Tibial nerve (tissue), 4 donors: Measurements from ENCODE around the gene BLOC1S3. TPM values are rescaled to one million over a fixed set of nuclear protein-coding genes. Genes with fewer than 3 reads are reported as not detected.
A peak's percentile ranks its signal among the peaks of the same experiment; 100 is the strongest.

Experiments used
- DNase-seq, 2 donors: peaks; one replicate each; pipeline ENCODE4 v3.0.0-alpha.2; 2019; ENCODE audit warnings: low spot score in 2 of 2
- H3K27ac ChIP-seq, 4 donors: fragments of 200-600 bp; sonication (generic) in 3 of 4; one replicate each; pipeline ENCODE4 v1.5.1; 2017 to 2019; ENCODE audit warnings: mild to moderate bottlenecking in 1 of 4
- H3K27me3 ChIP-seq, 2 donors: fragments of 200-600 bp; sonication (generic) in 1 of 2; one replicate each; pipeline versions ENCODE4 v1.5.1 to v1.6.0; 2017 to 2019
- H3K36me3 ChIP-seq, 3 donors: fragments of 200-600 bp; sonication (generic); one replicate each; pipeline ENCODE4 v1.5.1; 2018 to 2019
- H3K4me1 ChIP-seq, 4 donors: fragments of 200-600 bp; sonication (generic) in 3 of 4; one replicate each; pipeline ENCODE4 v1.5.1; 2017 to 2019
- H3K4me3 ChIP-seq, 4 donors: fragments of 200-600 bp; sonication (generic) in 3 of 4; one replicate each; pipeline ENCODE4 v1.5.1; 2017 to 2019; ENCODE audit warnings: mild to moderate bottlenecking in 1 of 4, moderate library complexity in 1 of 4
- H3K9me3 ChIP-seq, 4 donors: fragments of 200-600 bp; sonication (generic) in 3 of 4; one replicate each; pipeline ENCODE4 v1.5.1; 2017 to 2019
- EP300 ChIP-seq, 2 donors: sonication (generic); formaldehyde crosslinking; IDR thresholded peaks; one replicate each; pipeline ENCODE4 v1.6.1; 2017; ENCODE audit warnings: antibody characterized with exemption in 2 of 2, mild to moderate bottlenecking in 1 of 2
- POLR2A ChIP-seq, 2 donors: fragments of 450-650 bp; IDR thresholded peaks; one replicate each; pipeline ENCODE4 v1.6.1; 2017; ENCODE audit warnings: antibody characterized with exemption in 2 of 2, mild to moderate bottlenecking in 2 of 2, moderate library complexity in 2 of 2
- WGBS, 2 donors: methylation state at CpG; one replicate each; pipeline ENCODE4 v1.1.5; 2018; 5-methylcytosine and 5-hydroxymethylcytosine counted together
- total RNA-seq, 4 donors: library from RNA; depleted of rRNA; stranded (reverse); fragments of >200 nt; gene quantifications; one replicate each; pipeline ENCODE4 v1.1.0, GENCODE V29; 2016
- TF ChIP-seq, protein P1 (sequence below), 5 experiments: fragments of 200-600 bp in 3 of 5; fragments of 450-650 bp in 2 of 5; sonication (generic) in 3 of 5; IDR thresholded peaks; one replicate each; pipeline ENCODE4 v1.5.1; 2016 to 2019; ENCODE audit warnings: antibody characterized with exemption in 5 of 5, mild to moderate bottlenecking in 3 of 5, moderate library complexity in 2 of 5

BLOC1S3 gene
- total RNA-seq, 4 donors from 2014 or later = 12.0 to 42.0 (median 23.7) TPM

DNA sequence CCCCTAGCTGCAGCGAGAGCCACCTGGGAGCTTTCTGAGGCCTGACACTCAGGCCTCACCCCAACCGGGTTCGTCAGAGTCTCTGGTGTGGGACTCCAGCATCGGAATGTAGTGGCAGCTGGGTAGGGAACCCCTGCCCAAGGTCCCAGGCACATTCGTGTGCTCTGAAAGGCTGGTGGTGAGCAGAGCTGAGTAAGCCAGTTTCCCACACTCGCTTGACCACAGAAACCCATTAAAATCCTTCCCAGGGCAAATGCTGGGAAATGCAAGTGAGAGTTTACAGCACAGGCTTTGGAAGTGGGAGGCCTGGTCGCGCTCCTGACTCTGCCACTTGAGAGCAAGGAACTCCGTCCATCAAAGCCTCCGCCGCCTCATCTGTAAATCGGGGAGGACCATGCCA lies 4.8 kb upstream of the BLOC1S3 start:
- Histone ChIP-seq H3K36me3 (no peaks in the 10 kb centered on the region), H3K9me3 (no peaks in the 10 kb centered on the region), H3K27me3 (no peaks in the 10 kb centered on the region), H3K27ac (no peak overlapping the region), H3K4me3 (no peak overlapping the region), H3K4me1 (peaks cover 0 to 29% (median 4%) of the 10 kb centered on the region in 4 donors)
- WGBS, 2 donors = 80 to 81% methylated on average over 12 of the region's 12 CpGs
- TF ChIP-seq POLR2A (IDR thresholded peaks at IDR 0.05) = no peak
- TF ChIP-seq, protein P1, sequence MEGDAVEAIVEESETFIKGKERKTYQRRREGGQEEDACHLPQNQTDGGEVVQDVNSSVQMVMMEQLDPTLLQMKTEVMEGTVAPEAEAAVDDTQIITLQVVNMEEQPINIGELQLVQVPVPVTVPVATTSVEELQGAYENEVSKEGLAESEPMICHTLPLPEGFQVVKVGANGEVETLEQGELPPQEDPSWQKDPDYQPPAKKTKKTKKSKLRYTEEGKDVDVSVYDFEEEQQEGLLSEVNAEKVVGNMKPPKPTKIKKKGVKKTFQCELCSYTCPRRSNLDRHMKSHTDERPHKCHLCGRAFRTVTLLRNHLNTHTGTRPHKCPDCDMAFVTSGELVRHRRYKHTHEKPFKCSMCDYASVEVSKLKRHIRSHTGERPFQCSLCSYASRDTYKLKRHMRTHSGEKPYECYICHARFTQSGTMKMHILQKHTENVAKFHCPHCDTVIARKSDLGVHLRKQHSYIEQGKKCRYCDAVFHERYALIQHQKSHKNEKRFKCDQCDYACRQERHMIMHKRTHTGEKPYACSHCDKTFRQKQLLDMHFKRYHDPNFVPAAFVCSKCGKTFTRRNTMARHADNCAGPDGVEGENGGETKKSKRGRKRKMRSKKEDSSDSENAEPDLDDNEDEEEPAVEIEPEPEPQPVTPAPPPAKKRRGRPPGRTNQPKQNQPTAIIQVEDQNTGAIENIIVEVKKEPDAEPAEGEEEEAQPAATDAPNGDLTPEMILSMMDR (IDR thresholded peaks at IDR 0.05) = no peak
- TF ChIP-seq EP300 (IDR thresholded peaks at IDR 0.05) = no peak
- no peak for DNase-seq

DNA sequence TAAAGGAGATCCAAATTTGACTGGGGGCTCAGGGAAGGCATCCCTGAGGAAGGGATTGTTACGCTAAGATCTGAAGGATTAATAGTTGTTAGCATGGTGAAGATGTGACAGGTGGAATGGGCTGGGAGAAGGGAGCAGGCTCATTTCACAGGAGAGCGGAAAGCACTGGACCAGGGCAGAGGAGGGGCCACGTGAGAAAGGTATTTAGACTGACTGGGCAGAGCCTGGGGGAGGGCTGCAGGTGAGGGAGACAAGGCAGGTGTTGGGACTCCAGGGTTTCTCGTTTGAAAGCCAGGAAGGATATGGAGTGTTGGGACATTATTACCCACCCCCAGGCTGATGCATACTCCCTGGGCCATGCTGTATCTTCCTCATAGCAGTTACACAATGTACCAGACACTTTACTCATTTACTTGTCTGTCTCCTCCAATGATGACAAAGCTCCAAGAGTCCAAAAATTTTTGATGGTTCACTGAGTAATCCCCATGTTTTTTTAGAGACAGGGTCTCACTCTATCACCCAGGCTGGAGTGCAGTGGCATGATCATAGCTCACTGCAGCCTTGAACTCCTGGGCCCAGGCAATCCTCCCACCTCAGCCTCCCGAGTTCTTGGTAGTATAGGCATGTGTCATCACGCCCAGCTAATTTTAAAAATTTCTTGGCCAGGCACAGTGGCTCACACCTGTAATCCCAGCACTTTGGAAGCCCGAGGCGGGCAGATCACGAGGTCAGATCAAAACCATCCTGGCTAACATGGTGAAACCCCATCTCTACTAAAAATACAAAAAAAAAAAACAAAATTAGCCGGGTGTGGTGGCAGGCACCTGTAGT lies 2.9 kb upstream of the BLOC1S3 start:
- peaks cover 0 to 7% (median 0%) of the 10 kb centered on the region in 3 donors for H3K36me3 ChIP-seq
- H3K9me3 ChIP-seq = no peaks in the 10 kb centered on the region
- no peaks in the 10 kb centered on the region for H3K27me3 ChIP-seq
- no peak overlapping the region for H3K4me3 ChIP-seq
- WGBS, 2 donors = 82 to 84% methylated on average over 10 of the region's 10 CpGs
- no peak for DNase-seq
- H3K4me1 ChIP-seq = peaks cover 0 to 41% (median 13%) of the 10 kb centered on the region in 4 donors
- TF ChIP-seq POLR2A (IDR thresholded peaks at IDR 0.05) (no peak), EP300 (IDR thresholded peaks at IDR 0.05) (no peak)
- TF ChIP-seq, protein P1 (IDR thresholded peaks at IDR 0.05) = no peak
- H3K27ac ChIP-seq = no peak overlapping the region

DNA sequence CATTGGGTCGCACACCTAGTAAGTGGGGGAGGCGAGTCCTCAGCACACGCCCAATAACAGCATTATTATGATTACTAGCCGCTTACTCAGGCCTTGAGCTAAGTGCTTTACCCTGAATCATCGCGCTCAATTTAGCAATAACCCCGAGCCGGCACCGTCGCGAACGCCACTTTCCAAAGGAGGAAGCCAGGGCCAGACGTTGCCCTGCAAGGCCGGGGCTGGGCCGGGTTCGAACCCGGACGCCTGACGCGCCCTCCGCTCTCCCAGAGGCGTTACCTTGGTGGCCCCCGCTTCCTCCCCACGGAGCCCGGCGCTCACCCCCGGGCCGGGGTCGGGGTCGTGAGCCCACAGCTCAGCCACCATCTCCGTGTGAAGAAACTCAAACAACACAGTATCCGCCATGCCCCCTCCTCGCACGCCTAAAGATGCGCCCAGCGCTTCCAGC lies 745 bp upstream of the BLOC1S3 start, which contains the start of gene TRAPPC6A:
Gene TRAPPC6A (minus strand): TSS at position 421 of the 445 bp plus-strand sequence. CDS start 19 bp downstream, at position 402.
- peak within 1 kb of the TSS; percentile 67 to 99 (median 96) for H3K27ac ChIP-seq
- peaks cover 0 to 26% (median 0%) of the 10 kb centered on the region in 3 donors for H3K36me3 ChIP-seq
- WGBS, 2 donors = 0% methylated on average over 29 of the region's 36 CpGs
- H3K4me1 ChIP-seq = peaks cover 0 to 39% (median 18%) of the 10 kb centered on the region in 4 donors
- no peaks in the 10 kb centered on the region for H3K27me3 ChIP-seq
- TF ChIP-seq, protein P1 (IDR thresholded peaks at IDR 0.05) = no peak
- TF ChIP-seq EP300 (IDR thresholded peaks at IDR 0.05) = peak in 1 of 2 donors; percentile 69
- peak; percentile 60 to 77 for TF ChIP-seq POLR2A (IDR thresholded peaks at IDR 0.05)
- no peaks in the 10 kb centered on the region for H3K9me3 ChIP-seq
- peak in 1 of 2 donors; percentile 18 for DNase-seq
- peak within 1 kb of the TSS; percentile 60 to 96 (median 81) for H3K4me3 ChIP-seq

DNA sequence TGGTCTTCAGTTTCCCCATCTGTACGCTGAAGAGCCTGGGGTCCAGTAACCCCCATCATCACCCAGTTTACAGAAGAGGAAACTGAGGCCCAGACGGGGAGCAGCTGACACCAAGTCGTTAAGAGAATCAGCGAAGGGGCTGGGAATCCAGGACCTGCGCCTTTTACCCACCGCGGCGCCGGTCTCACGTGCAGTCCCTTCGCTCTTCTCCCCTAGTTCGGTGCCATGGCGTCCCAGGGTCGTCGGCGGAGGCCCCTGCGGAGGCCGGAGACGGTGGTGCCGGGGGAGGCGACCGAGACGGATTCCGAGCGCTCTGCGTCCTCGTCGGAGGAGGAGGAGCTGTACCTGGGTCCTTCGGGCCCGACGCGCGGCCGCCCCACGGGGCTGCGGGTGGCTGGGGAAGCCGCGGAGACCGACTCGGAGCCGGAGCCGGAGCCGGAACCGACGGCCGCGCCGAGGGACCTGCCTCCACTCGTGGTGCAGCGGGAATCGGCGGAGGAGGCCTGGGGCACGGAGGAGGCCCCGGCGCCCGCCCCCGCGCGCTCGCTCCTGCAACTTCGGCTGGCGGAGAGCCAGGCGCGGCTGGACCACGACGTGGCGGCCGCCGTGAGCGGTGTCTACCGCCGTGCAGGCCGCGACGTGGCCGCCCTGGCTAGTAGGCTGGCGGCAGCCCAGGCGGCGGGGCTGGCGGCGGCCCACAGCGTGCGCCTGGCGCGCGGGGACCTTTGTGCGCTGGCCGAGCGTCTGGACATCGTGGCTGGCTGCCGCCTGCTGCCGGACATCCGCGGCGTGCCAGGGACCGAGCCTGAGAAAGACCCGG lies 698 bp downstream of the BLOC1S3 start:
- DNase-seq = no peak
- H3K4me3 ChIP-seq = peak overlapping the region; percentile 60 to 96 (median 80)
- peak overlapping the region; percentile 51 to 99 (median 86) for H3K27ac ChIP-seq
- H3K4me1 ChIP-seq = peaks cover 0 to 40% (median 18%) of the 10 kb centered on the region in 4 donors
- WGBS, 2 donors = 0 to 2% methylated on average over 32 to 60 of the region's 97 CpGs
- no peaks in the 10 kb centered on the region for H3K9me3 ChIP-seq
- no peaks in the 10 kb centered on the region for H3K27me3 ChIP-seq
- TF ChIP-seq POLR2A (IDR thresholded peaks at IDR 0.05) (no peak), EP300 (IDR thresholded peaks at IDR 0.05) (no peak)
- TF ChIP-seq, protein P1 (IDR thresholded peaks at IDR 0.05) = no peak
- H3K36me3 ChIP-seq = peaks cover 0 to 28% (median 0%) of the 10 kb centered on the region in 3 donors
